HG03108 (cell line): Measurements from ENCODE around the gene PHF3.

Experiments
- ATAC-seq: cut with Tn5 transposase; IDR thresholded peaks from one replicate; pipeline ENCODE4 v1.9.1; 2021; ENCODE audit warnings: moderate library complexity; ENCODE audit not compliant: unreplicated experiment

PHF3 gene

GRCh38 chr6:63759605-63760105, 124.1 kb downstream of the PHF3 start:
- no peak for ATAC-seq

DNA sequence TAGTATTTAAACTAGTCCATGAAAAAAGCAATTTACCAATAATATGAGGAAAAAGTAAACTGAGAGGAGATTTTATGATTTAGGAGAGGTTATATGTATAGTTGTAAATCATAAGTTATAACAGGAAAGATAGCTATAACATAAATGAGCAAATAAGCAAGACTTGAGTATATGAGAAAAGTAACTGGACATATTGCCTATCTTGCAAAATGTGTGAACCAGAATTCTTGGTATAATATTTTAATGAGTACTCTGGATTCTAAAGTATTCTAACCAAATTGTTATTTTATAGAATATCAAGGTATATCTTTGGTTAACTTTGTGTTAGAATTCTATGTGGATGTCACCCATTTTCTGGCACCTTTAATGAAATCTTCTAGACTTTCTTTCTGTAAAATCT, 124.6 kb downstream of the PHF3 start:
- ATAC-seq: no peak

DNA sequence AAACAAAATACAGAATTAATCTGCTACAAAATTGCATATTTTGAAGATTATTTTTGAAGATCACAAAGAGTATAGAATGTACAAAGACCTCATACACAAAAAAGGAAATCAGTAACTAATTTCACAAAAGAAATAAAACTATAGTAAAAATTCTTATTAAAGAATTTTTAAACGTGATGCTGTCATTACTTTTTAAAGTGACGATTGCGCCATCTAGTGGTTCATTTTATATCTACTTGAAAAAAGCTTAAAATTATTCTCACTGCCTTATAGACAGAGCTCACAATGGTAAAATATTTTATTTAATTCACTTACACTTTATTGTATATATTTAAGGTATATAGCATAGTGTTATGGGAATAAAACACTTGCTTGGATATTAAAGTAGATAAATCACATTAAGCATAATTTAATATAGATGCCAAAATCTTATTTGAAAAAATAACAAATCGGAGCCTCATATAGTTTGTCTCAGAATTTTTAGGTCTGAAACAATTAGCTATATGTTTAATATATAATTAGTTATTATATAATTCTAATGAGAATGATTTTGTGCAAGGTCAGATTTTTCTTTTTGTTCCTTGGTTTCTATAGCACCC, 128.8 kb downstream of the PHF3 start:
- no peak for ATAC-seq
